HEK293 (cell line): ENCODE data around the gene TCEA3.

Source experiments
- CTCF ChIA-PET: fragments of 350-600 bp; formaldehyde crosslinking; extraction: SDS; loops from one replicate; lab custom pipeline; 2021; ENCODE audit warnings: antibody characterized with exemption; lab: Yijun Ruan, JAX
- POLR2A ChIA-PET: fragments of 300-600 bp; formaldehyde crosslinking; extraction: SDS; loops from one replicate; lab custom pipeline; 2020; ENCODE audit warnings: antibody characterized with exemption, inconsistent platforms; lab: Yijun Ruan, JAX
- H3K27ac ChIP-seq: fragments of 200-500 bp; sonication (Bioruptor generic); 2 replicates; pipeline ENCODE4 v1.5.1; 2014; ENCODE audit warnings: low read depth, low read length, control low read depth, inconsistent platforms; ENCODE audit errors: extremely low read depth
- H3K36me3 ChIP-seq, 2 experiments: fragments of 200-500 bp in 1 of 2; sonication (Bioruptor generic) in 1 of 2; 1 replicate in 1 of 2; 2 replicates in 1 of 2; pipeline ENCODE4 v1.5.1; 2014 to 2017; ENCODE audit warnings: inconsistent platforms in 2 of 2, low read length in 2 of 2; ENCODE audit not compliant: control insufficient read depth in 2 of 2, insufficient read depth in 1 of 2
- H3K4me1 ChIP-seq: fragments of 200-500 bp; sonication (Bioruptor generic); 2 replicates; pipeline ENCODE4 v1.5.1; 2014; ENCODE audit warnings: mild to moderate bottlenecking, low read length, inconsistent platforms; ENCODE audit not compliant: control insufficient read depth, insufficient read depth
- H3K4me3 ChIP-seq: 2 replicates; pipeline ENCODE4 v1.5.1; 2011; ENCODE audit warnings: low read depth, mild to moderate bottlenecking, control low read depth, low read length, moderate library complexity
- H3K9me3 ChIP-seq: fragments of 200-500 bp; sonication (Bioruptor generic); 2 replicates; pipeline ENCODE4 v1.5.1; 2014; ENCODE audit warnings: low read depth, low read length, inconsistent platforms; ENCODE audit not compliant: control insufficient read depth, insufficient read depth
- EGR2 ChIP-seq: fragments of 450-650 bp; formaldehyde crosslinking; IDR thresholded peaks from 2 replicates; pipeline ENCODE4 v1.5.1; 2016; ENCODE audit warnings: low read depth, missing biosample characterization, missing genetic modification characterization
- HOXA7 ChIP-seq: sonication (generic); formaldehyde crosslinking; IDR thresholded peaks from 2 replicates; pipeline ENCODE4 v1.8.1; 2022; ENCODE audit warnings: missing genetic modification reagents, borderline replicate concordance
- MYNN ChIP-seq: fragments of 450-650 bp; formaldehyde crosslinking; IDR thresholded peaks from 2 replicates; pipeline ENCODE4 v1.5.1; 2016; ENCODE audit warnings: missing biosample characterization, missing genetic modification characterization, borderline replicate concordance
- RBAK ChIP-seq: fragments of 450-650 bp; formaldehyde crosslinking; IDR thresholded peaks from 2 replicates; pipeline ENCODE4 v1.5.1; 2016; ENCODE audit warnings: missing biosample characterization, missing genetic modification characterization
- SCRT1 ChIP-seq: fragments of 450-650 bp; formaldehyde crosslinking; IDR thresholded peaks from 2 replicates; pipeline ENCODE4 v1.5.1; 2016; ENCODE audit warnings: missing biosample characterization, missing genetic modification characterization, borderline replicate concordance
- ZBTB1 ChIP-seq: fragments of 450-650 bp; formaldehyde crosslinking; IDR thresholded peaks from 2 replicates; pipeline ENCODE4 v1.5.1; 2016; ENCODE audit warnings: missing biosample characterization, missing genetic modification characterization
- ZBTB10 ChIP-seq: fragments of 450-650 bp; formaldehyde crosslinking; IDR thresholded peaks from 2 replicates; pipeline ENCODE4 v1.5.1; 2016; ENCODE audit warnings: missing biosample characterization, missing genetic modification characterization
- ZBTB20 ChIP-seq: fragments of 450-650 bp; formaldehyde crosslinking; IDR thresholded peaks from 2 replicates; pipeline ENCODE4 v1.5.1; 2016; ENCODE audit warnings: missing biosample characterization, missing genetic modification characterization
- ZBTB44 ChIP-seq: fragments of 450-650 bp; IDR thresholded peaks from 2 replicates; pipeline ENCODE4 v1.5.1; 2018; ENCODE audit warnings: missing biosample characterization, mild to moderate bottlenecking, missing genetic modification characterization
- ZBTB49 ChIP-seq: fragments of 450-650 bp; formaldehyde crosslinking; IDR thresholded peaks from 2 replicates; pipeline ENCODE4 v1.5.1; 2016; ENCODE audit warnings: missing biosample characterization, missing genetic modification characterization, low read depth
- ZNF19 ChIP-seq: fragments of 450-650 bp; formaldehyde crosslinking; IDR thresholded peaks from 2 replicates; pipeline ENCODE4; 2016; ENCODE audit warnings: missing biosample characterization, missing genetic modification characterization, low read depth
- ZNF292 ChIP-seq: fragments of 450-650 bp; formaldehyde crosslinking; IDR thresholded peaks from 2 replicates; pipeline ENCODE4 v1.5.1; 2016; ENCODE audit warnings: low read depth, missing biosample characterization, missing genetic modification characterization, borderline replicate concordance
- ZNF311 ChIP-seq: fragments of 450-650 bp; formaldehyde crosslinking; IDR thresholded peaks from 2 replicates; pipeline ENCODE4 v1.5.1; 2017; ENCODE audit warnings: missing biosample characterization, missing genetic modification characterization, borderline replicate concordance
- ZNF449 ChIP-seq: fragments of 450-650 bp; formaldehyde crosslinking; IDR thresholded peaks from 2 replicates; pipeline ENCODE4 v1.5.1; 2017; ENCODE audit warnings: missing biosample characterization, mild to moderate bottlenecking, missing genetic modification characterization, moderate library complexity
- ZNF549 ChIP-seq: fragments of 450-650 bp; IDR thresholded peaks from 2 replicates; pipeline ENCODE4 v1.5.1; 2018; ENCODE audit warnings: missing biosample characterization, missing genetic modification characterization, mild to moderate bottlenecking, inconsistent platforms, moderate library complexity
- ZNF585B ChIP-seq: fragments of 450-650 bp; formaldehyde crosslinking; IDR thresholded peaks from 2 replicates; pipeline ENCODE4 v1.5.1; 2016; ENCODE audit warnings: missing biosample characterization, missing genetic modification characterization
- ZNF600 ChIP-seq: fragments of 450-650 bp; formaldehyde crosslinking; IDR thresholded peaks from 2 replicates; pipeline ENCODE4 v1.5.1; 2016; ENCODE audit warnings: missing biosample characterization, missing genetic modification characterization
- ZNF677 ChIP-seq: fragments of 450-650 bp; IDR thresholded peaks from 2 replicates; pipeline ENCODE4 v1.5.0; 2018; ENCODE audit warnings: missing biosample characterization, mild to moderate bottlenecking, missing genetic modification characterization, moderate library complexity
- ZNF707 ChIP-seq: fragments of 450-650 bp; formaldehyde crosslinking; IDR thresholded peaks from 2 replicates; pipeline ENCODE4 v1.5.1; 2016; ENCODE audit warnings: missing biosample characterization, missing genetic modification characterization
- ZNF768 ChIP-seq: fragments of 450-650 bp; formaldehyde crosslinking; IDR thresholded peaks from 2 replicates; pipeline ENCODE4 v1.5.1; 2018; ENCODE audit warnings: missing biosample characterization, mild to moderate bottlenecking, missing genetic modification characterization
- ZNF792 ChIP-seq: fragments of 450-650 bp; formaldehyde crosslinking; IDR thresholded peaks from 2 replicates; pipeline ENCODE4 v1.5.1; 2016; ENCODE audit warnings: missing biosample characterization, missing genetic modification characterization

Gene TCEA3

GRCh38 chr1:23383577-23384311 lies 40.8 kb downstream of the TCEA3 start:
- Histone ChIP-seq H3K36me3 (no peaks in the 10 kb centered on the region), H3K27ac (no peak overlapping the region), H3K9me3 (no peaks in the 10 kb centered on the region), H3K4me3 (no peak overlapping the region), H3K4me1 (no peaks in the 10 kb centered on the region)
- POLR2A ChIA-PET: no interaction called here
- CTCF ChIA-PET: interaction anchor here (0.6 kb wide), 1 partner anchor 21 kb away, joined by 3 read pairs; no protein-coding TSS in a partner anchor
- TF ChIP-seq RBAK (tag by site-specific recombination) (no peak), ZBTB10 (no peak), ZNF549 (tag by site-specific recombination) (no peak), ZNF311 (tag by site-specific recombination) (no peak), ZNF600 (tag by site-specific recombination) (no peak), ZBTB44 (tag by site-specific recombination) (no peak), ZBTB1 (tag by site-specific recombination) (no peak), ZNF707 (no peak), HOXA7 (CRISPR knock-in tag) (no peak), MYNN (tag by site-specific recombination) (no peak), ZBTB20 (tag by site-specific recombination) (no peak), EGR2 (tag by site-specific recombination) (no peak)

GRCh38 chr1:23381233-23381885 lies 43.2 kb downstream of the TCEA3 start:
- TF ChIP-seq ZNF768 (tag by site-specific recombination): no peak
- TF ChIP-seq ZNF677 (tag by site-specific recombination): no peak
- TF ChIP-seq ZNF292 (tag by site-specific recombination): no peak
- TF ChIP-seq ZNF585B (tag by site-specific recombination): no peak
- no peak for TF ChIP-seq SCRT1
- TF ChIP-seq ZBTB49 (tag by site-specific recombination): no peak
- no peak for TF ChIP-seq ZBTB10
- TF ChIP-seq ZNF792 (tag by site-specific recombination): no peak
- TF ChIP-seq ZNF449: no peak
- no peak for TF ChIP-seq ZNF19 (tag by site-specific recombination)
- Histone ChIP-seq H3K36me3 (no peaks in the 10 kb centered on the region), H3K9me3 (no peaks in the 10 kb centered on the region), H3K4me1 (0 out of 2 replicates have a peak, but pooled peaks cover 2% of the 10 kb centered on the region), H3K4me3 (no peak overlapping the region), H3K27ac (no peak overlapping the region)
- CTCF ChIA-PET: interaction anchor here (2.1 kb wide), 1 partner anchor 22 kb away, joined by 8 read pairs; no protein-coding TSS in a partner anchor
- POLR2A ChIA-PET: interaction anchor here (0.9 kb wide), 1 partner anchor 147 kb away, joined by 4 read pairs; no protein-coding TSS in a partner anchor
